Stimulated activated CD8-positive, alpha-beta memory T cell treated with anti-CD3 and anti-CD28 coated beads, Interleukin-4, amount 100 ng/mL, for 4 hours (primary cell): ENCODE data around the gene HADHA.

Source experiments
- DNase-seq, 2 donors: peaks; one replicate each; pipeline ENCODE4 v3.0.0-alpha.2; 2020; ENCODE audit warnings: low read depth in 2 of 2, low spot score in 1 of 2

The HADHA gene

DNA sequence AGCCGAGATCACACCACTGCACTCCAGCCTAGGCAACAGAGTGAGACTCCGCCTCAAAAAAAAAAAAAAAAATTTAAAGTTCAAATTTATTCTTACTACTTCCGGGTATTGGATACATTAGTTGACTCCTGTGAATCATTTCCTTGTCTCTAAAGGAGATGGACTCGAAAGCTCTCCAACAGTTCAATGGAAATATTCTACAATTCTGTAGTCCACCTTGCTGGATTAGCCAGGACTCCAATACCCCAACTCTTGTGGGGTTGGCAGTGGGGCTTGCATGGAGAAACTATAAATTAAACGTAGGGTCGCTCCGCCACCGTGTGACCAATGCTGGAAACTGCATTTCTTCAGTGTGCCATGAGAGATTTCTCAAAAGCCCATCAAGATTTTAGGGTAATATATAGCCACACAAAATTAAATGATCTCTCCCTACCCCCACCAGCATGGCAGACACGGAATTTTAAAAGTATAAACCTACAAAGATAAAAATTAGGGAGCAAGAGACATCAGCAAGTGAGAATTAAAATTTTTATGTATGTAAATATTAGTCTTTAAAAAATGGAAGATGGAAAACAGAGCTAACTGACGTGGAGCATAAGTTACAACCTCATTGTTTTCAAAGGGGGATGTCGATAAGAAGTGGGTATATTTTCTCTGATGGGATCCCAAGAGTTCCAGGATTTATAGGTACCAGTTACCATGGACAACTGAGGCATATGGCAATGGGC is 99.3 kb downstream of the HADHA start:
- peak; percentile 15 to 23 for DNase-seq

DNA sequence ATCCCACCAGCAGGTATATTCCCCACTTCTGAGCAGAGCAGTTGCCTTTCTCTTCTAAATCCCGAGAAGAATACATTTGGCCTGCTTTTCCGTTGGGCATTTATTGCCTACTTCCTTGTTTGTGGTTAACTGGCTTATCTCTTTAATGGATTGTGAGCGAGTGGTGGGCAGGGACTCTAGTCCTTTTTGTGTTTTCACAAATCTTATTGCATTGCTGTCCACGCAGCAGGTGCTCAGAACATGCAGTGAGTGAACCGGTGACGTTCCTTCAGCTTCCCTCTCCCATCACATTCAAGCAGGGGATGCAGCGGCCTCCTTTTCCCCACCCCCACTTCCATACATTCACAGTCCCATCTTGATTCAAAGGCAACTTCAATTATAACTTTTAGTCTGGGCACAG is 100.4 kb downstream of the HADHA start:
- DNase-seq = no peak

DNA sequence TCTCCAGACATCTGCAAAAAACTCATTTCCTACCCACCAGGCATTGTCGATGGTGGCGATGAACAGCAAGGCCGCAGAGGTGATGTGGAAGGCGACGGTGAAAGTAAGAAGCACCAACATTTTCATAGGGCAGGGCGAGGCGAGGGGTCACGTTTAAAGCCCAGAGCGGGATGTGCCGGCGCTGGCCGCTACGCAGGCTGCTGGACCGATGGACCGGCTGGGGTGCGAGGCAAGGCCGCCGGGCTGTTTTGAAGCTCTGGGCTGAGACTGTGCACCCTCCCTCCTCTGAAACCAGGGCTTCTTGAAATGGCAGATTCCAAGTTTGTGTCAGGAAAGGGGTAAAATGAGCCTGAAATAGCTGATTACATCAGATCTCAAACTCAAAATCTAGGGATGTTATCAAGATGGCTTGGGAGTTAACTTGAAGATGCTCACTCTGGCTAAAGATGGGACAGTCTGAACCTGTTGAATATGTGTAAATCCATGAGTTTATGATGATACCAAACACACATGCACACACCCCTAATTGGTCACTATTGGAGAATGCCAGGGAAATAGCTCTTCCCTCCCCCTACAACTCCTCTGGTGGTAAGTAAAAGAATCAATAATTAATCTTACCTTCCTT is 103.2 kb downstream of the HADHA start:
- DNase-seq = no peak
